Stimulated activated CD8-positive, alpha-beta memory T cell treated with anti-CD3 and anti-CD28 coated beads, Interleukin-12 subunit alpha, Interleukin-12 subunit beta, amount 100 ng/mL, for 24 hours (primary cell): ENCODE measurements around the gene TULP4.

Source experiments
- DNase-seq: peaks from one replicate; pipeline ENCODE4 v3.0.0-alpha.2; 2020; ENCODE audit errors: extremely low read depth

TULP4 gene

GRCh38 chr6:158418501-158418900 is 106.2 kb downstream of the TULP4 start:
- no peak for DNase-seq

- no peak for DNase-seq
Measured at GRCh38 chr6:158419339-158419909, 107.2 kb downstream of the TULP4 start.

GRCh38 chr6:158421381-158421780 is 109.1 kb downstream of the TULP4 start:
- DNase-seq: no peak

GRCh38 chr6:158422629-158423238 is 110.5 kb downstream of the TULP4 start:
- no peak for DNase-seq

DNA sequence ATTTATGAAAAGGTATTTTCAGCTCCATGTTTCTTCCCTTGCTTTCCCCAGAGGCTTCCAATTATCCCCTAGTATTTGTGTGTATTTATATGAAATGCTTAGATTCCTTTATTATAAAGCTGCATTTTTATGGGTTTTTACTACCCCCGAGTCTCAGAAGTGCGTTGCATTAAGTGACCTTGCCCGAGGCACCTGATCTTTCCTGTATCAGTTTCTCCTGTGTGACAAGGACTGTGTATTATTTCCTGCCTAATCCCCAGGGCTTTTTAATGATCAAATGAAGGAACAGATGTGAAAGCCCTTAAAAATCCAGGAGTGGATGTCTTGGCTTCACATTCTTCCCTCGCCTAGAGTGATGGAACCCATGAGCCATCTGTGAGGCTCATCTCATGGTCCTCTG is 118.8 kb downstream of the TULP4 start:
- DNase-seq: no peak

DNA sequence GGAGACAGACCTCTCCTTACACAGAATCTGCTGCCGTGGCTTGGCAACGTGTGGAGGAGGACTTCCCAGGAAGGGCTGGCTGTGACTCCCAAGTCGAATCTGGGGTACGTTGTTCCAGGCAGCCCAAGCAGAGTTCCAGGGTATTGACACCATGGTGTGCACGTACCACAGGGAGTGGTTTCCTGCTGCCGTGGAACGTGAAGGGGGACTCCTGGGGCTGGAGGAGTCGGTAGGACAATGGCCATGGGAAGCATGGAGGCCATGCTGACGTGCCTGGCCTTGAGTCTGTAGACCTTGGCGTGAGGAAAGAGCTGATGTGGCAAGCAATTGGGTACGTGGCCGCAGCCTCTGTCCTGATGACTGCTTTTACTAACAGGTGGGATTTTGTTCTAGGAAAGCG is 119.3 kb downstream of the TULP4 start:
- DNase-seq: no peak

DNA sequence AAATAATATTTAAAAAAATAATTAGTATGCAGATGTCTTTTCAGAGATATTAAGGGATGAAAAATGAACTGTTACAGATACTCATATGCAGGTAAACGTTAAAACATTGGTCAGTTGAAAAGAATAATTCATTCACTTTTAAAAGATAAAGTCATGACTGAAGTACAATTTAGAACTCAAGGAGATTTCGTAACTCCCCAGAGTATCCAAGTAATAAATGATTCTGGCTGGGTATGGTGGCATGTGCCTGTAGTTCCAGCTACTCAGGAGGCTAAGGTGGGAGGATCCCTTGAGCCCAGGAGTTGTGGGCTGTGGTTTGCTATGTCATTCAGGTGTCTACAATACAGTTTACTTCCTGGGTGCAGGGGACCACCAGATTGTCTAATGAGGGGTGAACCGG is 125.3 kb downstream of the TULP4 start:
- DNase-seq: no peak

DNA sequence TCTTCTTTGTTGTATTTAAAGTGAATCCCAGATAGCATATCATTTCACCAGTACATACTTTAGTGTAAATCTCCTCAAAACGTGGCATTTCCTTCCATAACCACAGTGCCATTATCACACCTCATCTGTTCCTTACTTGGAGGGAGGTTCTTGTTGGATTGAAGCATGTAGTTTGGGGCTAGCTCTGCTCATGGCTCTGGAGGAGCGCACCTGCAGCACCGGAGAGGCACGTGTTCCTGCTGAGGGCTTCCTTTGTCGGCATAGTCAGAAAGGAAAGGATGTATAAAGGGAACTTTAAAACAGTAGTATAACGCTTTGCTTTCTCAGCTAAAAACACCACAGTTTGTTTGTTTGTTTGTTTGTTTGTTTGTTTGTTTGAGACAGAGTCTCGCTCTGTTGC is 126.0 kb downstream of the TULP4 start:
- DNase-seq: no peak

GRCh38 chr6:158439255-158439654 is 127.0 kb downstream of the TULP4 start:
- no peak for DNase-seq

DNA sequence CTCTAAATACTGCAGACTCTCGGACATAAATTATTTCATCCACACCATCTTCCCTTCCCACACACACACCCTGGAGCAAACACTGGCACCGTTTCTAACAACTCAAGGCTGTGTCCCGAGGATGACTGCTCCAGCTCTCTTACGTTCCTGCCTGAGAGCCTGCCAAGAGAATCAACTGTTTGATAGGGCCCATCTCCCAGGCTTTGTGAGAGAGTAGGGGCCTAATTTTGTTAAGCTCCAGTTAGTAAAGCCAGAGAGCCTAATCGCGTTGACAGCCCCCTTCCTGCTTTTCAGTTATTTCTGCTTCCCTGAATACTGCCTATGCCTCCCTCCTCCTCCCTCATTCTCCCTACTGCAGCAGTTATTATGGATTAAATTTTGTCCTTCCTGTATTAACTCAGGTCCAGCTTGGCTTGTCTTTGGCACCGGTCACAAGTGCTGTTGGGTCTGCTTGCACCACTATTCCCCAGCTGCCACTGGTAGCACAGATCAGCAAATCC is 129.5 kb downstream of the TULP4 start:
- no peak for DNase-seq

GRCh38 chr6:158442306-158442705 is 130.0 kb downstream of the TULP4 start:
- DNase-seq: no peak

DNA sequence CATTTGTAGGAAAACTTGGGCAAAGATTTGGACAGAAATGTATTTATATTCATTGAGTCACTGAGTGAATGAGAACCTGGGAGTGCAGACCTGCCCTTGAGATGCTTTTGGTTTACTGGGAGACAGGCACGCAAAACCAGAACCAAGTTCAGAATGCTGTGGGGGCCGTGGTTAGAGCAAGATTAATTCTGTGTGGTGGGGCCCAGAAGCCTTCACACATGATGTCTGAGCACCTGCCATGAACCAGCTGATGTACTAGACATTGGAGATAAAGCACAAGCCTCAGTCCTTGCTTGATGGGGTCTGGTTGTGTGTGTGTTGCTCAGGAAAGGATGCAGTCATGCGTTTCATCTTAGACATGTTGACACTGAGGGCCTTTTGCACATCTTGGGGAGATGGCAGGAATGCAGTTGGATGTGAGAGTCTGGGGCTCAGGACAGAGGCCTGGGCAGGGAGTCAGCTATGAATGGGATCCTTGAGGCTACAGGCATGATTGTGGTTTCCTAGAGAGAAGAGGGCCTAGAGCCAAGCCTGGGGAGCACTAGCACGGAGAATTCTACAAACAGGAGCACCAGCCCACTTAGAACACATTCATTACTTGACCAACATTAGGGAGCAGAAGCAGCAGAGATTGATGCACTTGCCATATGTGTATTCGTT is 133.3 kb downstream of the TULP4 start:
- no peak for DNase-seq

- no peak for DNase-seq
Measured at GRCh38 chr6:158448856-158449255, 136.6 kb downstream of the TULP4 start.

DNA sequence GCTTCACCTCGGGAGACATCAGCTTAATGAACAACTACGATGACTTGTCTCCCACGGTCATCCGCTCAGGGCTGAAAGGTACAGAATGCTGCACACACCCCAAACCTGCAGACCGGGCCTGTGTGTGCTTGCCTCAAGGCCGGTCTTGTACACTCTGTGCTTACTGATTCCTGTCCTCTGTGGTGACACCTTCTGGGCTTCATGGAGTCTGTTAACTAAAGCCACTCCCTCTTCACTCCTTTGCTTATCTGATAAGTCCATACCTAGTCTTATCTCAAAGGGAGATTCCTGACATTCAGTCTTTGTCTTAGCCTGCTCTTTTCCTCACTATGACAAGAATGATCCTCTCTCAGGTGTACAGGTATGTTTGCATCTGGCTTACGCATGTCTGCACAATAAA is 139.9 kb downstream of the TULP4 start:
- DNase-seq: no peak

DNA sequence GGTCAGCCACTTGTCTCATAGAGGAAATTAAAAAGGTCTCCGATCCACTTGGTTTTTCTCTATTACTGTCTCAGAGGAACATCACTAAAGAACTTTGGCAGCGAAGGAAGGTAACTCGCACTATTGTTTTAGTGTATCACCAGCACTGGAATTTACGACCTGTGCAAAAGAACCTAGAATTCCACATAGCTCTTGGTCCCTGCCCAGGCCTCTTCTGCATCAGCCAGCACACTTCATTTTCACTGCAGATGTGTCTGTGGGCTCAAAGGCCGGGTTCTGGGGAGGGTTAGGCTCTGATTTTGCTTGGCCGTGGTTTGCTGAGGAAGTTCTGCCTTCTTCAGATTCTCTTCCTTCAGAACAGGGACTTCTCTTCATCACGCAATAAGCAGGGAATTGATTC is 144.9 kb downstream of the TULP4 start:
- no peak for DNase-seq

DNA sequence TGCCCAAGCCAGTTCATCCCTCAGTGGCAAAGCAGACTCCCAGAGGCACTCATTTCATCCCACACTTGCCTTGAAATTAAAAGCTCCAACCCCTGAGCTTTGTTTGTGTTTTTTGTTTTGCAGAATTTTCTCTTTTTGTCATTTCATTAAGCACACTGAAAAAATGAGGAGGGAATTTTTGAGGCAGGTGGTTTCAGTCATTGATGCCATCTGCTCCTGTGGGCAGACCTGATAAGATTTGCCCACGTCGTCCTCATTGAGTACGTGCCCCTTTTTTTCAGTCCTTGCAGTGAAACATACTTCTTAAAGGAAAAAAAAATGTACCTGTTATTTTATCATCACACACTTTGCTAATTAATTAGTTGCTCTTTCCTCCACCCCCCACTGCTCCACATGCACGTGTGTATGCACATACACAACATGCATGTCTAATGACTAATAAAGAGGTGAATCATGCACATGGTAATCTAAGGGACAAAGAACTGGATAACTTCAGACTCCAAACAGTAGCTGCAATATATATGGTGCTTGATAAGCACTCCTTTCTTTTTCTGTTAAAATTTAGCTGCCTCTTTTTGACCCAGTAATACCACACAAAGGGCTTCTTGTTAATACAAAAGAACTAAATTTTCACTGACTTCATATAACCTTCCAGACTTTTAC is 145.5 kb downstream of the TULP4 start:
- no peak for DNase-seq

DNA sequence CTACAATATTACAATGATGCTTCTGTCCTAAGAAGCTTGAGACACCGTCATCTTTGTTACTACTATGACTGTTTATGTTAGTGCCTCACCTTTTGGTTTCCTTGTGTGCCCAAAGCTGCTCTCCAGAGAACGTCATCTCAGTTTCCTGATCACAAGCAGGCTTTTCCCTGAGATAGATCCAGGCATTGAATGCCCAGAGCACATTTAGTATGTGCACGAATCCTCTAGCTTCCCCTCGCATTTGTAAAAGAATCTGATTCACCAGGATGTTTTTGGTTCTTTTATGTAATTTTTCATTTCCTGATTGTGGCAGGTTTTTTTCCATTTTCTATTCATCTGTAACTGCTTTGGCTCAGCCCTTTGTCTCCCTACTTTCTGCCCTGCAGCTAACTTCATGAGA is 147.5 kb downstream of the TULP4 start:
- no peak for DNase-seq

DNA sequence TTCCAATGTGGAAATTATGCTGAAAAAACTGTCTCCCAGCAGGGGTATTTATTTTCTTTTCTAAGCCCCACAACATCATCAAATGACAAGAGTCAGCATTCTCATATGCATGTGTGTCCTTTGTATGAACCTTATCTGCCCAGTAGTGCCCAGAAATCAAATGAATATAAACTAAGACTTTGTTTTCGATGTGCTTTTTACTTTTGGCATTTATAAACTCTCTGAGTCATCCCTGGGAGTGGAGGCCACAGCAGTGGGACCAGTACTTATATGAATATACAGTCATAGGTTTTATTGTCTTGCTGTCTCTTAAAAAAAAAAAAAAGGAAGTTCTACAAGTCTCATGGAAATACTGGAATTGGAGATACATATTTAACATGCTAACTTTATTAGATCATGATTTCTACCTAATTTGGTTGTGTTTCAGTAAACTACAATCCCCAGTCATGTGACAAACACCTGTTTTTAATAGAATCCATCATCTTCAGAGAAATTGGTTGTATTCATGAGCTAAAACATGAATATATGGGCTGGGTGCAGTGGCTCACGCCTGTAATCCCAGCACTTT is 148.4 kb downstream of the TULP4 start:
- no peak for DNase-seq

DNA sequence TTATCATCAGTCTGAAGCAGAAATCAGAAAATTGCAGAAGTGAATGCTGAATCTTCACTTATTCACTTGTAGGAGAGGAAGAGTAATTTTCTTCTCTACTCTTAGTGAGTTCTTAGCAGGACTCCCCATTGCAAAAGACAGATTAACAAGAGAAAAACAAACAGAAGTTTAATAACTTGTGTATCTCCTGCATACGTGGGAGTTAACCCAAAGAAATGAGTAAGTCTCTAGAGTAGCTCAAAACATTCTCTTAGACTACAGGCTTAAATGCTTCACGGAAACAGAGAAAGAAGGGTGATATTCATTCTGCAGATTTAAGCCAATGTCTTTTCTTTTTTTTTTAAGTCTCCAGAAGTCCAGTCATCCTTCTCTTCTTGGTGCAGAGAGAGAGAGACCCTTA is 149.7 kb downstream of the TULP4 start:
- no peak for DNase-seq

DNA sequence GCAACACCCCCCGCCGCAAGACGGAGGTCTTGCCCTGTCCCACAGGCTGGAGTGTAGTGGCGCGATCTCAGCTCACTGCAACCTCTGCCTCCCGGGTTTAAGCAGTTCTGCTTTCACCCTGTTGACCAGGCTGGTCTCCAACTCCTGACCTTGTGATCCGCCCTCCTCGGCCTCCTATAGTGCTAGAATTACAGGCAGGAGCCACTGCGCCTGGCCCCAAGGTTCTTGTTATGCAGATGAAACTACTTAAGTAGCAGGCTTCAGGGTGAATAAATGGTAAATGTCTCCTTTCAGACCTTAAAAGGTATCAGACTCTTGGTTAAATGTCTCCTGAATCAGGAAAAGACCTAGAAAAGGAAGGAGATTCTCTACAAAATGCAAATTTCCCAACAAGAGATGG is 152.2 kb downstream of the TULP4 start:
- DNase-seq: no peak

- DNase-seq: no peak
Measured at GRCh38 chr6:158465257-158465656, 153.0 kb downstream of the TULP4 start.

DNA sequence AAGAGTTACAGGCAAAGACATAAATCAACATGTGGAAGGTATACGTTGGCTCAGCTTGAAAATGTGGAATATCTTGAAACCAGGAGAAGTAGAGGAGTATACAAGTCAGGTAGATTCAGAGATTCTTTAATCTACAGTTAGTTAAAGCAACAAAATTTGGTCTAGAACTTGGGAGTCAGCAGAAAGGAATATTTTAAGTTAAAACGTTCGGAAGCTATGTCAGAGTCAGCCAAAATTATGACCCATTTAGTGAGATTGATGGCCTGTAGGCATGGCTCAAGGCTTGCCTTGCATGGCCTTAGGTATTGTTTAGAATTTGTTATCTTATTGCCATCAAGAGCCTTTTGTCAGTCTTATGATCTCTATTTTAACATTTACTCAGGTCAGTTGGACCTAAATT is 153.5 kb downstream of the TULP4 start:
- DNase-seq: no peak

- no peak for DNase-seq
Measured at GRCh38 chr6:158467923-158468322, 155.7 kb downstream of the TULP4 start.
